NK-92 treated with Interleukin-12 subunit alpha and Interleukin-12 subunit beta, amount 100 ng/mL, for 24 hours (cell line): Measurements from ENCODE around the gene CLDN9.
"Not testable (repeated sequence)": the region's sequence is repeated elsewhere in the genome, so short reads cannot be mapped to it uniquely, and the experiment has no call there.

ENCODE experiments used
- DNase-seq: peaks from one replicate; lab custom pipeline; 2025; lab: John Stamatoyannopoulos, UW

CLDN9 gene

DNA sequence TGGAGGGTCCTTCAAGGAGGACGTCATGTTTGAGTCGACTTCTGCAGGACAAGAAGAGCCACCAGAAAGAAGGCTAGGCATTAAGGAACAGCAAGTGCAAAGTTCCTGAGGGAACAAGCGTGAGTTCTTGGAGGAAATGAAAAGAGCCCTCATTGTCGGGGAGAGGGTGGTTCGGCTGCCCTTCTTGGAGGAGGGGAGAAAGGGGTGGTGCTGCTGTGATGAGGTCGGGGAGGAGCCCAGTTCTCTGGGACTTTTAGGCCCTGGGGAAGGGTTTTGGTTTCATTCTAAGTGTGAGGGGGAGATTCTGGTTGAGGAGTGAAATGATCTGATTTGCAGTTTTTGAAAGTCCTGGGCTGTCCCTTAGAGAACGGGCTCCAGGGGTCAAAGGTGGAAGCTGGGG lies 19.9 kb downstream of the CLDN9 start:
- DNase-seq = no peak

DNA sequence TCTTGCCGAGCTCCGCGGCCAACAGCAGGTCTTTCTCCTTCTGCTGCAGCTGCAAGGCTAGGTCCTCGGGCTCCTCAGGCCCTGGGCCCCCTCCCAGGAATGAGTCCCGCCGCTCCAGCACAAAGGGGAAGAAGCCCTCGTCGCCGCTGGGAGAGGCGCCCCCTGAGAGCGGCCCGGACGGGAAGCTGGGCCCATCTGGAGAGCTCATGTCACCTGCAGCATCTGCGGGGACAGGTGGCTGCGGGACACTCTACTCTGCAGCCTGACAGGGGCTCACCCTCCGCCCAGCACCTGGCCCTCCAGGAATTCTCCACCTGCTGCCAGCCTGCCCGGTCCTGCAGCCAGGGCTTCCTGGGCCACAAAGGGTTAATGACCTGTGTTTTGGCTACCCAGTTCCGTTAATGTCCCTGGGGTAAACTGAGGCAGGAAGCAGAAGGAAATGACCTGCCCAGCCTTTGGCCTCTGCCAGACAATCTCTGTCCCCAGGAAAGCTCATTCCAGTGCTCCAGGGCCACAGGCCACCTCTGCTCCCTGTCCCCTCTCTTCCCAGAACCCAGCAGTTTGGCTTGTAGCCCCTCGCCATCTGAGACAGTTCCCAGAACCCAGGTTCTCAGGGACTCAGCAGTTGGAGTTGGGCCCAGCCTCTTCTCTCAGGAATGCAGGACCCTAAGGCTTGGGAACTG lies 22.7 kb downstream of the CLDN9 start:
- no peak for DNase-seq

DNA sequence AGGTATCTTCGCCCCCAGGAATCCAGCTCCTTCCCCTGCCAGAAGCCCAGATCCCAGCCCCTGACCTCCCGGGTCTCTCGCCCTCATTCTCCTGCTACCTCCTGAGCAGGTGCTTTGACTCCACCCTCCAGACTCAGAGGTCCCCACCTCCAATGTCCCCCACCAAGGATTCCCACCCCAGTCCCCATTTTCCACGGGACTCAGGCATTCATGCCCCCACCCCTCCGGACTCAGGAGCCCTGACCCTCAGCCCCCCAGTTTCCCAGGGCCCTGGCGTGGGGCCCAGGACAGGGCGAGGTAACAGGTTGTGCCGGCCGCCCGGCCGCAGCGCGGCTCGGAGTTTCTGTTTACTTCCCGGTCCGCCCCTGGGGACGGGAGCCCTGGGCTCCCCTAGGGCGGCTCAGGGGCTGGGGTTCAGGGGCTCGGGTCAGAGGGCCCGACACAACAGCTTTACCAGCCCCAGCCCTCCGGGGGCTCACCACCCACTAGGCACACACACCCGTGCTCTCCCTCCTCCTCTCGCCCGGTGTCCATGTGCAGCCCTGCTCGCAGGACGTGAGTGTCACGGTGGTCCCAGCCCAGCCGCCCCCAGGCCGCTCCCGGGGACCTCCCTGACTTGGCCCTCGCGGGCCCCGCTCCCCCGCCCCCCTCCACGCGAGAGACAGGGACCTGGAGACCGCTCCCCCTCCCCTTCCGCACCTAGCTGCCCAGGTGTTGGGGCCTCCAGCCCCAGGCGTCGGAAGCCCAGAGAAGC lies 23.4 kb downstream of the CLDN9 start:
- no peak for DNase-seq

DNA sequence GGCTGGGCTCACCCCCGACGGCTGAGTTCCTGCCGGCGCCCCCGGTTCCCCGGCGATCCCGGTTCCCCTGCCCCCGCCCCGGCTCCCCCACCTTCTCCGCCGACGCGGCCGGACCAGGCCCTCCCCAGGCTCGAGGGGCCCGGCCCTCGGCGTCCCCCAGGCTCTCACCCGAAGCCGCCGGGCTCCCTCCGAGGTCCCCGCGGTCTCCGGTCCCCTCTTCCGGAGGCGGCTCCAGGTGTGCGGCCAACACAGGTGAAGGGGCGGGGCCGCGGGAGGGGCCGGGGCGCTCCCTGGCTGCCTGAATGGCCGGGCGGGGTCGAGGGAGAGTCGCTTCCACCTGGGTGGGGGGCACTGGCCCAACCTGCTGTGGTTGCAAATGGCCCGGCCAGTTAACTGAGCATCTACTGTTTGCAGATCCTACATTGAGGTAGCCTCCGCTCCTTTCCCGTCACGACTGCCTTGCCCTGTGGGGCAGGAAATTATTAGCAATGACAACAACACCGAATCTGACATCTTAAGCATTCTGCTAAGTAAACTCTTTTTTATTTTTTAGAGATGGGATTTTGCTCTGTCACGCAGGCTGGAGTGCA lies 24.1 kb downstream of the CLDN9 start, which contains the start of gene BICDL2:
Gene BICDL2, minus strand, starts transcription at position 219 of the 590 bp plus-strand sequence. CDS start 1,448 bp downstream, outside the sequence.
- no peak for DNase-seq

DNA sequence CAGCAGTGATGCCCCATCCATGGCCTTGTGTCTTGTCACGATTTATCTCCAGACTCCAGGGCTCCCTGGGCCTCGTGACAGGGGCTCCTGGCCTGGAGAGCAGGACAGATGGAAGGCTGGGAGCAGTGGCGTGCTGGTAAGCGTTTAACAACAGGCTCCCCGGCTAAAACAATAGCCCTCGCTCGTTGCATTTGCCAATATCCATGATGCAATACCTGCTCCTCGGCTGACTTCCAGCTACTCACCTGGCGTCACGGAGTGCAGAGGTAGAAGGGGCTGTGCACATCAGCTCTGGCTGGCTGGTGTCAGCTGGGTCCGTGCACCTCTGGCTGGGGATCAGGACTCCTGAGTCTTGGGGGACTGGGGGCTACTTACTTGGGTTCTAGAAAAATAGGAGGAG lies 25.5 kb downstream of the CLDN9 start:
- DNase-seq = no peak

DNA sequence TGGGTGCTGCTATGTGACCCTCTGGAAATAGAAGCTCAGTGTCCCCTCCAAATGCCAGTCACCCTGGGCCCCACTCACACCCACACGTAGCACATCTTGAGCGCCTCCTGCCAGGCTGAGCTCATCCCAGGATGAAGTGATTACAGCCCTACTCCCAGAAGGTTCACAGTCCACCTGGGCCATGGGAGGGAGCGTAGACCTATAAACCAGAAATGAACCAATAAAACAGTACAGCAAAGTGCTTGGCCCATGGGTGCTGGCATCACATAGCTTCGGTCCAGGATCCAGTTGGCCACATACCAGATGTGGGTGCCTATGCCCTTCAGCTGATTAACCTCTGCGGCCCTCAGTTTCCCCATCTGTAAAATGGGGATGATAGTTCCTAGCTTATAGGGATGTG lies 26.2 kb downstream of the CLDN9 start:
- no peak for DNase-seq

DNA sequence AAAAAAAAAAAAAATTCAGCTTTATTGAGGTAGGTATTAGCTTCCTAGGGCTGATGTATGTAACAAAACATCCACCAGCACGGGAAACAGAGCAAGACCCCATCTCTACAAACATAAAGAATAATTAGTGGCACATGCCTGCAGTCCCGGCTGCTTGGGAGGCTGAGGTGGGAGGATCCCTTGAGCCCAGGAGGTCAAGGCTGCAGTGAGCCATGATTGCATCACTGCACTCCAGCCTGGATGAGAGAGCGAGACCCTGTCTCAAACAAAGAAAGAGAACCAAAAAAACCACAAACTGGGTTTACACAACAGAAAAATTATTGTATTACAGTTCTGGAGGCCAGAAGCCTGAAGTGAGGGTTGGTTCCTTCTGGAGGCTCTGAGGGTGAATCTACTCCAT lies 29.7 kb downstream of the CLDN9 start:
- DNase-seq = no peak

DNA sequence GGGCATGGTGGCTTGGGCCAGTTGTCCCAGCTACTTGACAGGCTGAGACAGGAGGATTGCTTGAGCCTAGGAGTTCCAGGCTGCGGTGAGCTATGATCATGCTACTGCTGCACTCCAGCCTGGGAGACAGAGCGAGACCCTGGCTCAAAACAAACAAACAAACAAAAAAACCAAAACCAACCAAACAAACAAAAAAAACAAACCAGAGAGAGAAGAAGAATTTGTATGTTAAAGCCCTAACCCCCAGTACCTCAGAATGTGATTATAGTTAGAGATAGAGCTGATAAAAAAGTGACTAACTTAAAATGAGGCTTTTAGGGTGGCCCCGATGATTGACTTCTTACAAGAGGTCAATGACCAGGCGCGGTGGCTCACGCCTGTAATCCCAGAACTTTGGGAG lies 32.0 kb downstream of the CLDN9 start:
- DNase-seq = no peak

DNA sequence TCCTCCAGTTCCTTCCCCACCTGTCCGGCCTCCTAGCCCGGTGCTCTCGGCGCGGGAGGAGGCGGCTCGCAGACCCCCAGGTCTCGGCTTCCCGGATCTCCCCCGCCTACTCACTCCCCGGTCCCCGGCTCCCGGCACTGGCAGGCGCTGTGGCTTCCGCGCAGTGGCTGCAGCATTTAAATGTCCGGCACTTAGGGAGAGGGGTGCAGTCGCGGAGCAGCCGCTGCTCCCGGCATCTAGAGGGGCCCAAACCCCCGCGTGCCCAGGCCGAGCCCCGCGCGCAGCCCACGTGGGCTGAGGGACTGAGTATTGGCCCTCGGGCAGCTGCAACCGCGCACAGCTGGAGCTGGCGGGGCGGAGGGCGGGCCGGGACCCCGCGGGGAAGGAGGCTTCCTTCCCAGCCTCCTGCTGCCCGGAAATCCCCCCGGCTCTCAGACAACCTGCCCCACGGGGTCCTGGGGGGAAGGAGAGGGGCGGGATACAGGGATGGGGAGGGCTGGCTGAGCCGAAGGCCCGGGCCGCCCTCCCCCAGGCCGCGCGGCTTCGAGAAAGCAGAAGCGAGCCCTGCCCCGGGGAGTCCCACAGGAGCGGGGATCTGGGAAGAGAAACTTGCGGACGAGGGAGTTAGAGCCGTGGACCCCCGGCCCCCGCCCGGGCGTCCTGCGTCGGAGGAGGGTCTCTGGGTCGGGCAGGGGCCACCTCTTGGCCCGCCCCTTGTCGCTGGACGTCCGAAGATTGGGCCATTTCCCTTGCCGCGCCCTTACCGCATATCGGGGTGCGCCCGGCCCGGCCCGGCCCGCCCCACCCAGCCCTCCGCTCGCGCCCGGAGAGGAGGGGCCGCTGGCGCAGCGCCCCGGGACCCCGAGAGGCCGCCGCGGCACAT lies 33.3 kb downstream of the CLDN9 start, which contains the start of gene MMP25:
Gene MMP25, plus strand, starts transcription at position 804 of the 883 bp plus-strand sequence. CDS start 357 bp downstream, outside the sequence.
- DNase-seq = no peak

DNA sequence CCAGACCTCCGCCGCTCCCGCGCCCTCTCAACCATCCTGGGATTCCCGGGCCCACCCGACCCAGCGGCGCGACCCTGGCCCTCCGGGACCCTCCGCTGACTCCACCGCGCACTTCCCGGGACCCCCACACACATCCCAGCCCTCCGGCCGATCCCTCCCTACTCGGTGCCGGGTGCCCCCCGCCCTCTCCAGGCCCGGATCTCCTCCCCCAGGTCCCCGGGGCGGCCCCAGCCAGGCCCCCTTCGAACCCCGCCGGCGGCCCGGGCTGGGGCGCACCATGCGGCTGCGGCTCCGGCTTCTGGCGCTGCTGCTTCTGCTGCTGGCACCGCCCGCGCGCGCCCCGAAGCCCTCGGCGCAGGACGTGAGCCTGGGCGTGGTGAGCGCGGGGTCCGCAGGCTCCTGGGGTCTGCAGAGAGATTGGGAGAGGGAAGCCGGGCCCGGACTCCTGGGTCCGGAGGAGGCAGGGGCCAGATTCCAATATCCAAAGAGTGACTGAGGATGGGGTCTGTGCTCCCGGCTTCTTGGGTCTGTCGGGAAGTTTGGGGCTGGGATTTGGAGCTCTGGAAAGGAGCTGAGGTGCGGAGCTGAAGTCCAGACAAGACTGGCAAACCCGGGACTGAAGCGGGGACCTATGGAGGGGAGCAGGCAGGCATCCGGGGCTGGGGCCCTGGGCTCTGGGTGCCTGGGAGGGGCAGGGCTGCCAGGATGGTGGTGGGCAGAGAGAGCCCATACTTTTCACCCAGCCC lies 34.1 kb downstream of the CLDN9 start:
- no peak for DNase-seq

DNA sequence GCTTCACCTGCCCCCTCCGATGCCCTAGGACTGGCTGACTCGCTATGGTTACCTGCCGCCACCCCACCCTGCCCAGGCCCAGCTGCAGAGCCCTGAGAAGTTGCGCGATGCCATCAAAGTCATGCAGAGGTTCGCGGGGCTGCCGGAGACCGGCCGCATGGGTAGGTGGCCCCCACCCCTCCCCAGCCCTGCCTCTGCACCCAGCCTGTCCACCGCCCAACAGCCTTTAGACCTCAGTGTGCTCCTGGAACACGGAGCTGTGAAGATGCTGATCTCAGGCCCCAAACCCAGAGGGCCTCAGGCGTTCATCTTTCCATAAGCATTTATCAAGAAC lies 34.6 kb downstream of the CLDN9 start:
- DNase-seq = no peak

DNA sequence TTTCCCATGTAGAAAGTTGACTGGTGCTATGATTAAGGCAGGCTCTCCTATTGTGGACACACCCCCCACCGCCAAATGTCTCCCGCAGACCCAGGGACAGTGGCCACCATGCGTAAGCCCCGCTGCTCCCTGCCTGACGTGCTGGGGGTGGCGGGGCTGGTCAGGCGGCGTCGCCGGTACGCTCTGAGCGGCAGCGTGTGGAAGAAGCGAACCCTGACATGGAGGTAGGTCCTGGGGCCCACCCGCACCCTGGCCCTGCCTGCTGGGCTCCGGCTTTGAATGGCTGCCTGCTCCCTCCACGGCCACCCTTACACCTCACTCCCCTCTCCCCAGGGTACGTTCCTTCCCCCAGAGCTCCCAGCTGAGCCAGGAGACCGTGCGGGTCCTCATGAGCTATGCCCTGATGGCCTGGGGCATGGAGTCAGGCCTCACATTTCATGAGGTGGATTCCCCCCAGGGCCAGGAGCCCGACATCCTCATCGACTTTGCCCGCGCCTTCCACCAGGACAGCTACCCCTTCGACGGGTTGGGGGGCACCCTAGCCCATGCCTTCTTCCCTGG lies 37.3 kb downstream of the CLDN9 start:
- no peak for DNase-seq

DNA sequence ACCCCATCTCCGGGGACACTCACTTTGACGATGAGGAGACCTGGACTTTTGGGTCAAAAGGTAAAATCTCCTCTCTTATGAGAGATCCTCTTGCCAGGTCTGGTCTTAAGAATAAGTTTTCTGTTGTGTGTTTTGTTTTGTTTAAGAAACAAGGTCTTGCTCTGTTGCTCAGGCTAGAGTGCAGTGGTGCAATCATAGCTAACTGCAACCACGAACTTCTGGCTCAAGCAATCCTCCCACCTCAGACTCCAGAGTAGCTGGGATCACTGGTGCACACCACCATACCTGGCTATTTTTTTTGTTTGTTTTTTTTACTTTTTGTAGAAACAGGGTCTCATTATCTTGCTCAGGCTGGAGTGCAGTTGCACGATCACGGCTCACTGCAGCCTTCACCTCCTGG lies 37.8 kb downstream of the CLDN9 start:
- no peak for DNase-seq

DNA sequence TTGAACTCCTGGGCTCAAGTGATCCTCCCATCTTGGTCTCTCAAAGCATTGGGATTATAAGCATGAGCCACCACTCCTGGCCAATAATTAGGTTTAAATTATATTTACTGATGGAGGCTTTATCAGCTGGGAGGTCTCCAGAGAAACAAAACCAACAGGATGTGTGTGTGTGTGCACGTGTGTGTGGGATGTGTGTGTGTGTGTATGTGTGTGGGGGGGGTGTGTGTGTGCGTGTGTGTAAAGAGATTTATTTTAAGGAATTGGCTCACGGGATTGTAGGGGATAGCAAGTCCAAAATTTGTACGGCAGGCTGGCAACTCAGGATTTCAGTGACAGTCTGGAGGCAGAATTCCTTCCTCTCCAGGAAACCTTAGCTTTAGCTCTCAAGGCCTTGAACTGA lies 38.3 kb downstream of the CLDN9 start:
- DNase-seq = no peak

DNA sequence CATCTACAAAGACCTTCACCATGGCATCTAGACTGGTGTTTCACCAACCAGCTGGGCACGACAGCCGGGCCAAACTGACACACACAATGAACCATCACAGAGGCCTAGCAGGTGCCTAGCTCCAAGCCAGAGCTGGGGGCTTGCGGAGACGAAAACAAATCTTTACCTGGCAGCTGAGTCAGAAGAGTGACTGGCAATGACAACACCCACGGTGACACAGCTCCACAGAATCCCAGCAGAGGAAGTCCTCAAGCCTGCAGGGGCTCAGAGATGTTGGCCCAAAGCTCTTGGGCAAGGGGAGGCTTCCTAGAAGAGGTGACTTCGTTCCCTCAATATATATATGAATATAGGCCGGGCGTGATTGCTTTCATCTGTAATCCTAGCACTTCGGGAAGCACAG lies 38.8 kb downstream of the CLDN9 start:
- no peak for DNase-seq

DNA sequence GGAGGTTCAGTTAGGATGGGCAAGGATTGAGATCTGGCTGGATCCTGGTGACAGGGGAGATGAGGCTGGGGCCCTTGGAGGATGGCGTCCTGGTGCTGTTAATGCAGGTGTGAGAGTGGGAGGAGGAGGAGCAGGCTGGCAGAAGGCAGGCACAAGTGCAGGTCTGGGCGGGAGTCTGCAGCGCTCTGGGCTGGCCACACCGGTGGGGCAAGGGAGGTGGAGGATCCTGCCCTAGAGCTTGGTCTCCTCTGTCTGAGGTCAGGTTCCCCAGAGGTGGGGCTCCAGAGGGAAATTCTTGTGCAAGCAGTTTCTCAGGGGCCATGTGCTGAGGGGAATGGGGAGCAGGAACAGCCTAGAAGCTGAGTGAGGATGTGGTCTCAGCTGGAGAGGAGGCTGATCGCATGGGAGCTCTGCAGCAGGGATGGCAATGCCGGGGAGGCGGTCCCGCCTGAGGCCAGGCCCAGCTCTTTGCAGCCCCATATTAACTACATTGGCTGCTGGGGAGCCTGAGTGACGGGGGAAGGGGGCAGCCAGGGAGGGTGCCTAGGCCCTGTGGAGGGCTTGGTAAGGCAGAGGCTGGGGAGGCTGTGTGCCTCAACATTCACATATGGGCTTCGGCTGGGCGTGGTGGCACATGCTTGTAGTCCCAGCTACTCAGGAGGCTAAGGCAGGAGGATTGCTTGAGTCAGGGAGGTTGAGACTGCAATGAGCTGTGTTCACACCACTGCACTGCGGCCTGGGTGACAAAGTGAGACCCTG lies 40.0 kb downstream of the CLDN9 start:
- not testable (repeated sequence) for DNase-seq

DNA sequence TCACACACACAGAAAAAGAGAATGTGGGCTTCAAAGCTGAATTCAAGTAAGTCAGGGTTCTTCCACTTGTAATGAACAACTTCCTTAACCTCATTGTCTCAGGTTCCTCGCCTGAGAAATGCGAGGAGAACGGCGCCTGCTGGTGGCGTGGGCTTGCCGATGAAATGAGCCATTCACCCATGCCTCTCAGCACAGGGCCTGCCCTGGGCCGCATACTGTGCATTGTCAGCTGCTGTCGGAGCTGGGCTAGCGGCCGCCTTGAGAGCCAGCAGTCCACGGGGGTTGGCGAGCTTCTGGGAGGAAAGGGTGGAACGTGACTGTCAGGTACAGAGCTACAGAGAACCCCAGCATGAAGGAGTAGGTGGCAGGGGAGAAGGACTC lies 40.6 kb downstream of the CLDN9 start:
- DNase-seq = peak; percentile 36

DNA sequence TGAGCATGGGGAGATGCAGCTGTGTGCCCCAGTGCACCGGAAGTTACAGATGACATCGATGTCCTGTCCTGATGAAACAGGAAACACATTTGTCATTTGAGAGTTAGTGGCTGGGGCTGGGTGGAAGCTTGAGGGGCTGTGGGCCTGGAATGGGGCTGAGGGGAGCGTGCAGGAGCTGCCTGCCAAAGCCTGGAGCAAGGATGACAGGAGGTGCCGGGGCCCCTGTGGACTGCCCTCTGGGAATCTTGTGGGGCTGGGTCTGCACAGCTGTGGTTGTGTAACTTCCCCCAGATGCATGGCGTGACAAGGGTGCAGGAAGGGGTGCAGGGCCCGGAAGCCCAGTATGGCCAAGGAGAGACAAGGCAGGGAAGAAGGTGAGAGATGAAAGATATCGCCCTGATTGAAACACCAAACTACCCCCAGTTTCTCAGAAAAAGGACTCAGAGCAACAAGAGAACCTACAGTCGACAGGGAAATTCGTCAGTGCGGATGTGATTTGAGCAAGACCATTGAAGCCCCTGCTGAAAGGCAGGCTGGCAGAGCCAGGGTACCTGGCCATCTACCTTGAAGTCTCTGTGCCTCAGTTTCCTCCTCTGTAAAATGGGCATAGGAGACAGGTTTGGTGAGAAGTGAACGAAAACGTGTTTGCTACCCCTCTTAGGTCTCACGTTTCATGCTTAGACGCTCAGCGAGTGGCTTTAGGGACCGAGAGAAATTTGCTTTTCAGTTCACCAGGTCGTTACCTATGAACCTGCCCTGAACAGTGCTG lies 42.4 kb downstream of the CLDN9 start:
- DNase-seq = peak; percentile 60

DNA sequence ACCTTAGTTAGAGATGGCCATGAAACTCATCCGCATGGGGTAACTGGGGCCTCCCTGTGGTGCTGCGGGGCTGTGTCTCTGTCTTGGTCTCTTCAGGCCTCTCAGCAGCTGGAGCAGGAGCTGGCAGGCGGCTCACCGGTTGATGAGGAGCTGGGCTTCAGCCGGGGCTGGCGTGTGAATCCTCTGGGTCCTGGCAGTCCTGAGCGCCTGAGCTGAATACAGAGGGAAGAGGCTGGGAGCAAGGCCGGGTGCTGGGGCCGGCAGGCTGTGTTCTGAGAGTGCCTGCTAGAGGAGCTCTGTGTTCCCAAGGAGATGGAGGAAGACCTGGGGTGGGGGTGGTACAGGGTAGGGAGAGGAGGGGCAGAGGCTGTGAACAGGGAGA lies 43.0 kb downstream of the CLDN9 start:
- not testable (repeated sequence) for DNase-seq
